Ammon's horn (tissue), 1 donor: ENCODE measurements around the gene GPBAR1.
"Not testable (repeated sequence)": the region's sequence is repeated elsewhere in the genome, so short reads cannot be mapped to it uniquely, and the experiment has no call there.

Experiments
- DNase-seq: peaks from one replicate; pipeline ENCODE4 v3.0.0-alpha.2; 2016; ENCODE audit warnings: low spot score

Gene GPBAR1

DNA sequence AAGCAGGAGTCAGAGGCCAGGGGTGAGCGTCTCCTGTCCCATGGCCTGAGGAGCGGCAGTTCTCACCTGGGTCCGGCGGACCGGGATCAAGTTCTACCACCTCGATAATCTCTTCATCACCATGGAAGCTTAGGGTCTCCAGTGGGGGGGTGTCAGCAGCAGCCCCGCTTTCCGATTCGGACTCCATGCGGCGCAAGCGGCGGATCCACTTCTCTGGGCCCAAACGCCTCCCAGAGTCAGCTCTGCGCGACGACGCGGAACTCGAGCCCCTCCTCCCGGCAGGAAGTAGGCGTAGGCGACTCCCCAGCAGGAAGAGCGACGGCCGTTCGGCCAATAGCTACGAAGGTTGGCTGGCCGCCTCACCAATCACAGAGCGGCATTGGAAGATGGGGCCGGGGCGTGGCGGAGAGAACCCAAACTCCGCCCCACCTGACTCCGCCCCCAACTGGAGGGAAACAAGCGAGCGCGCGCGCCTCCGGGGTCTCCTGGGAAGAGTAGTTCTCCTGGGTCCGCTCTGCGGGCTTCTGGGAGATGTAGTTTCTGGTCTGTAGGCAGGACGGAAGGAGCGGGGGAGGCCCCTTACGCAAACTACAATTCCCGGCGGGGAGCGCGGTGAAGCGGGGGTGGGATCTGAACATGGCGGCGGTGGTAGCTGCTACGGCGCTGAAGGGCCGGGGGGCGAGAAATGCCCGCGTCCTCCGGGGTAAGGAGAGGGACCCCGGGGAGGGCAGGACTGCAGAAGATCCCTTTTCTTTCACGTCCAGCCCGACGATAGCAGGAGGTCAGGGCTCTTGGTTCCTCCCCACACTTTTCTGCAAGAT, 9.3 kb downstream of the GPBAR1 start, which contains the start of the genes AAMP and PNKD:
TSS of gene AAMP (minus strand) at position 238 of the 821 bp plus-strand sequence. CDS start at position 187, 51 bp downstream.
TSS of gene PNKD (plus strand) at position 620 of the 821 bp plus-strand sequence. CDS start at position 637, 17 bp downstream.
- peak; percentile 100 for DNase-seq

GRCh38 chr2:218270721-218271486, 10.1 kb downstream of the GPBAR1 start:
- DNase-seq = no peak

GRCh38 chr2:218271487-218271797, 10.6 kb downstream of the GPBAR1 start:
- no peak for DNase-seq

DNA sequence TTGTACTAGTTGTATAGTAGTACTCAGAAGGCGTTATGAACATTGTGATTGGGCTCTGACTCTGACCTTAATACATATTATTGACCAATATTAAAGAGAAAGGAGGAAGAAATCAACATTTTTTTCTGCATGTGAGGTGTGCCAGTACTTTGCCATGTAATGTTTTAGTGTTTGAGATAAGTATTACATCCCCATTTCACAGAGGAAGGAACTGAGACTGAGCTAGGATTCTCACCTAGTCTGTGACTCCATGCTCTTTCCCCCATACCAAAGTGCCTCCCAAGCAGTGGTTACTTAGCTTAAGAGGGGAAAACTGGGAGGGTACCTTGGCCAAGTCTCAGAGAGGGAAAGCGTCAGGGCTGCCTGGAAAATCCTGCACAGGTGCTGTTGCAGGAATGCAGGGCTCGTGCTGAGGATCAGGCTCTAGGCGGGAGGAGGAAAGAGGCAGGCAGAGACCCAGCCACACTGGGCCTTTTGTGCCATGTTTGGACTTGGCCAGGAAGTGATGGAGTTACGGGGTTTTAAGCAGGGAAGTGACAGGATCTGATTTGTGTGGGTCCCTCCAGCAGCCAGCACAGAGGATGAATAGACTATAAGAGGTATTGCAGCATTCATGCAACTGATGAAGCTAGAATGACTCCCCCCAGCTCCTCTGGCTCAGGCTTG, 11.2 kb downstream of the GPBAR1 start:
- no peak for DNase-seq

- DNase-seq = peak; percentile 92
Observed at GRCh38 chr2:218272531-218273212, 11.9 kb downstream of the GPBAR1 start.

GRCh38 chr2:218273214-218273907, 12.5 kb downstream of the GPBAR1 start:
- DNase-seq = not testable (repeated sequence)

- DNase-seq = no peak
Observed at GRCh38 chr2:218273908-218274249, 13.1 kb downstream of the GPBAR1 start.

- DNase-seq = no peak
Observed at GRCh38 chr2:218274586-218274985, 13.8 kb downstream of the GPBAR1 start.

- no peak for DNase-seq
Observed at GRCh38 chr2:218275371-218276072, 14.7 kb downstream of the GPBAR1 start.

GRCh38 chr2:218276986-218277755, 16.4 kb downstream of the GPBAR1 start:
- DNase-seq = no peak

- no peak for DNase-seq
Observed at GRCh38 chr2:218277921-218278320, 17.1 kb downstream of the GPBAR1 start.

DNA sequence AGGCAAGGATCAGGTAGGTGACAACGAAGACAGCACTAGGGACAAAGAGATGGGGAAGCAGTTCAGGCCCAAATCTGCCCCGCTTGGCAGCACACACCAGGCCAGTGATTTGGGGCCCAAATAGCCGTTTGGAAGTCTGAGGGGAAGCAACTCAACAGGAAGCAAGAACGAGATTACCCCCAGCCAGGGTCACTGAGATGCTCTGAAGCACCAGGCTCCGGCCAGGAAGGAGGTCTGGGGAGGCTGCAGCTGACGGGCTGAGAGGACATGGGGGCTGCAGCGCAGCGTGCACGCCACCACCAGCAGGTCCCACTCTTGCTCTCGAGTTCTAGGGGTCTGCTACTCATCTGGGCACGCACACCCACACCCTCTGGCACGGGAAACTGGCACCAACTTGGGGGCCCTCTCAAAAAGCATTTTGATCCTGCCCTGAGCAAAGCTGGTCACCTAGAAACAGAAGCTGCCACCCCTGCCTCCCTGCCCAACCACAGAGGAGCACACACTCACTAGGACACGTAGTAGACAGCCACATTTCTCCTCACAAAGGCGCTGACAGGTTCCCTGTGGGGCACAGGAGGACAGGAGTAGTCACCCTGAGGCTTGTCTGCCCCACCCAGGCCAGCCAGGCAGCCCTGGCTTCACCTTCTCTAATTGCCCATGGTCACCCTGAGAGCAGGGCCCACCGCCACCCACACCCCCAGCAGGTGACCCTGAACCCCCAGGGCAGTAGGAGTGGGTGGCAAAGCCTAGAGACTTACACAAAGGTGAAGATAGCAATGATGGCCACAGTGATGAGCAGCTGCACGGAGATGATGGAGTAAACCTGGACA, 17.9 kb downstream of the GPBAR1 start:
- no peak for DNase-seq

DNA sequence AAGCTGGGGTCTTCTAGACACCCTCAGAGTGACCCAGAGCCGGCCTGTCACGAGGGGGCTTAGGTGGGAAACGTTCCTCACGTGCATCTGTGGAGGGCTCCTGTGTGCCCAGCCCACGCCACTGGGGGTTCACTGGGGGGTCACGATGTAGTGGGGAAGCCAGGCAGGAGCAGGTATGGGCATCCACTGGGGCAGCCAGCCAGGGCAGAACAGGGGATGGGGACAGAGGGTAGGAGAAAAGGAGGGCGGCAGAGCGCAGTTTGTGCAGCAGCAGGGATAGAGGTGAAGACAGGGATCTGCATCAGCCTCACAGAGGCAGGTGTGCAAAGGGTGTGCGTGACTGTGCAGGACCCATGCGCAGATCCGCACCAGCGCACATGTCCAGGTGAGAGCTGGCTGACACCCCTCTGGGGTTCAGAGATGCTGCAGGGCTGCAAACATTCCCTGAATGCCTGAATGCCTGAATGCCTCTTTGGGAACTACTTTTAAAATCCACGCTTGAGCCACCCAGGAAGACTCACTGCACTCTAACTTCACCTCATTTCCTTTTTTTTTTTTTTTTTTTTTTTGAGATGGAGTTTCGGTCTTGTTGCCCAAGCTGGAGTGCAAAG, 19.6 kb downstream of the GPBAR1 start:
- DNase-seq = no peak

- no peak for DNase-seq
Observed at GRCh38 chr2:218281449-218281848, 20.6 kb downstream of the GPBAR1 start.

- peak; percentile 66 for DNase-seq
Observed at GRCh38 chr2:218282173-218282991, 21.6 kb downstream of the GPBAR1 start.

DNA sequence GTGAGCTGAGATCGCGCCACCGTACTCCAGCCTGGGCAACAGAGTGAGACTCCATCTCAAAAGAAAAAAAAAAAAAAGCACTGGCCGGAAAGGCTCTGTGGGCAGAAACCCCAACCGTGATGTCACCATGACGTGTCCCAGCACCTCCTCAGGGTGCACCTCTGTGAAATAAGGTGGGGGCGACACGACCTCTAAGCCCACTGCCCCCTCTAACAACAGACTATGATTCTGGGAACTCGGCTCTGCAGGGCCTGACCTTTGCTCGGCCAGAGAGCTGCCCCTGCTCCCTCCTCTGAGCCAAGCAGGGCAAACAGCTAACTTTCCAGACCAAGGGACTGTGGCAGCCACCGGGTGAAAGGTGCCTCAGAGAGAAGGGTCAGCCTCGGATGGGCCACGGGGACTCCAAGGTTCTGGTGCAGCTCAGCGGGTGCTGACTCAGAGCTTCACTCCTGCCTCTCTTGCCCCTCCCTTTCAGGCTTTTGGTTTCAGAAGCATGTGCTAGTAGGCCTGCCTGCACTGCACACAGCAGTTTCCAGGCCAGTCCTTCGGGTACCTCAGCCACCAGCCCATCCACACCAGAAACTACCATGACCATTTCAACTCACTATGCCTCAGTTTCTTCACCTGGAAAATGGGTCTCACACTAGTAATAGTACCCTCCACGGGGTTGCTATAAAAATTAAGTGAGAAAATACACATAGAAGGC, 23.4 kb downstream of the GPBAR1 start:
- no peak for DNase-seq

DNA sequence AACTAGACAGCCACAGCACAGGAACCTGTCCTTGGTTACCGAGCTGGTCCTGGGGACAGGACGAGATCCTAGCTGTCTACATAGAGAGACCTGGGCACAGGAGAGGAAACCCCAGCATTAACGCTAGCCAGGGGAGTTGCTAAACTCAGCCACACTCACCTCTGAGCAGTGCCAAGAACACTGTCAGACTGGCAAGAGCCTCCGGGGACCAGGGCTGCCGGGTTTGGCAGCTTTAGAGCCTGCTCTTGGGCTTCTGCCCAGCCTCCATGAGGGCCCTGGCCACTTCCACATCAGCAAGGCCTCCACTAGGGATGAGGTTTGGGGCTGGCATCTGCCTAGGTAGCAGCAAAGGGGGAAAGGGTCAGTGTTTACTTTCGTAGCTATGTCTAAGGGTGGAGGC, 24.8 kb downstream of the GPBAR1 start:
- DNase-seq = peak; percentile 71
